Inferior parietal cortex (tissue), 1 donor: ENCODE measurements around the gene FOXQ1.
"Not testable (repeated sequence)": the region's sequence is repeated elsewhere in the genome, so short reads cannot be mapped to it uniquely, and the experiment has no call there.

Experiments used
- DNase-seq: peaks from one replicate; pipeline ENCODE4 v3.0.0-alpha.2; 2016; ENCODE audit errors: extremely low spot score

FOXQ1 gene

GRCh38 chr6:1290805-1291204 is 21.1 kb upstream of the FOXQ1 start:
- no peak for DNase-seq

- no peak for DNase-seq
Observed at GRCh38 chr6:1291381-1291780, 20.5 kb upstream of the FOXQ1 start.

- DNase-seq: no peak
Observed at GRCh38 chr6:1295420-1295819, 16.5 kb upstream of the FOXQ1 start.

GRCh38 chr6:1296079-1296478 is 15.8 kb upstream of the FOXQ1 start:
- no peak for DNase-seq

- no peak for DNase-seq
Observed at GRCh38 chr6:1296542-1296941, 15.4 kb upstream of the FOXQ1 start.

DNA sequence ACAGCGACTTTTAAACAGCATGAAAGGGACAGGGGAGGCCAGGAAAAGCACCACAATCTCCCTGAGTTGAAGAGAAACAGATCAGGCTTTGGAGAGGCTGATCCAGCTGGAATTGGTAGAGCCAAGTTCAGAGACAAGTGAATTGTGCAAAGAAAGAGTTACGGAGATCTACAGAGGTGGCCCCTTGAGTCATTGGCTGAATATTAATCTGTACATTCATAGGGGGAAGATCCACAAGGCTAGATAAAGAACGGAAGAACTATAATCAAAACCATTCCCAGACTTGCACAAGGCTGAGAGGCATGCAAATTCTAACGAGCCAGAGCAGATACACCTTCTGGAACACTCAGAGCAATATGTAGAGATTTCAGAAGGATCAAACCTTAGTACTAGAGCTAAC is 14.2 kb upstream of the FOXQ1 start:
- DNase-seq: no peak

- no peak for DNase-seq
Observed at GRCh38 chr6:1298768-1299167, 13.1 kb upstream of the FOXQ1 start.

DNA sequence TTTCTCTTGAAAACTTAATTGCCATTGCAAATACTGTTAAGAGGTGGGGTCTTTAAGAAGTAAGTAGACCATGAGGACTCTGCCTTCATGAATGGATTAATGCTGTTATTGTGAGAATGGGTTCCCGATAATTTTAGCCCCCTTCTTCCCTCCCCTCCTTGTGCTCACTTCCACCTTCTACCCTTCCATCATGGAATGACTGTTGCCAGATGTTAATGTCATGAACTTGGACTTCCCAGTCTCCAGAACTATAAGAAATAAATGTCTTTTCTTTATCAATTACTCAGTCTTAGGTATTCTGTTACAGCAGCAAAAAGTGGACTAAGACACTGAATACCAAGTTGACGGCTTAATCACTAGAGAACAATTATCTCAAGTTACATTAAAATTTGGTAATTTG is 5.8 kb upstream of the FOXQ1 start:
- DNase-seq: no peak

DNA sequence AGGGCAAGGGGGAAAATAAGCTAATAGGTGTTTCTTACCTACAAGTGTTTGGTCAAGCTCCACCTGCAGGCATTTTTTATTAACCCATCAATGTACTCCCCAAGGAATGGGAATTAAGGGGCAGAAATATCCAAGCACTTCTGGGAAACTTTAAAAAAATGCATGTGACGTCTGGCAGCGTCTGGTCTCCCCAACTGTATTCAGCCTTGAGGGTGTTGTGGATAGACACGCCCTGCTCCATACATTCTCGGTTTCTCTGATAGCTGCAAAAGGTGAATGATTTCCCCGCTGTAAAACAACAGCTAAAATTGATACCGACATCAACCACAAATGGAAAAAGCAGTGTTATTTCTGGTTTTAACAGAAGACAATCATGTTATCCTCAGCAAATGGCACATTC is 2.5 kb upstream of the FOXQ1 start:
- no peak for DNase-seq

DNA sequence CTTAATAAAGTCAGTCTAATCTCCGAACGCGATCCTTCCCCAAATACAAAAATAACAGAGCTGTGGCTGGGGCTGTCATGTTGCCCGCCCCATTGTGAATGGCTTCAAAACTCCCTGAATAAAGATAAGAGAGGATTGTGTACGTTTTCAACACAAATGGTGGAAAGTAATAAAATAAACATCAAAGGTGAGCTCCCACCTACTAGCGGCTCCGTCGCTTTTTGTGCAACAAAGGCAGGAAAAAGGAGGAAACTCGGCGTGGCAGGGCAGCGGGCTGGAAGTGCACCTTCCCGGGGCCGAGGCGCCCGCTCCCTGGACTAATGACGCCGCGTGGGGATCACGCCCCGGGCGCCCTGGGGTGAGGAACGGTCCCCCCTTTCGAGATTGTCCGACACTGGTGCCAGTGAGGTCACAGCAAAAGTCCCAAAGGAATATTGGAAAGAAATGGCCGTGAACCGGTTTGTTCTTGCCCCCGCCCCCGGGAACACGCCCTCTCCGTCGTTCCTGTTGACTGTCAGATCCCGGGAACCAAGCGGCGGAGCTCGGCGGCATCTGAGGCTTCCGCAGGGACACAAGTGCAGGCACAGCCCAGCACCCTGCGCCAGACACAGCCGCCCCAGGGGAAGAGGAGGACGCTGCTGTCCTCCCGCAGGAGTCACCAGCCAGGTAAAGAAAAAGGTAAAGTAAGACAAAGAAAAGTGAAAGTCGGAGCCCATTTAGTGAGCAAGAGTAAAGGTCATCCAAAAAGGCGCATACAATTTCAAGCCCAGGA is 1.1 kb upstream of the FOXQ1 start:
- no peak for DNase-seq

- no peak for DNase-seq
Observed at GRCh38 chr6:1312203-1312472, 240 bp downstream of the FOXQ1 start.

- DNase-seq: no peak
Observed at GRCh38 chr6:1312473-1313367, 822 bp downstream of the FOXQ1 start.

DNA sequence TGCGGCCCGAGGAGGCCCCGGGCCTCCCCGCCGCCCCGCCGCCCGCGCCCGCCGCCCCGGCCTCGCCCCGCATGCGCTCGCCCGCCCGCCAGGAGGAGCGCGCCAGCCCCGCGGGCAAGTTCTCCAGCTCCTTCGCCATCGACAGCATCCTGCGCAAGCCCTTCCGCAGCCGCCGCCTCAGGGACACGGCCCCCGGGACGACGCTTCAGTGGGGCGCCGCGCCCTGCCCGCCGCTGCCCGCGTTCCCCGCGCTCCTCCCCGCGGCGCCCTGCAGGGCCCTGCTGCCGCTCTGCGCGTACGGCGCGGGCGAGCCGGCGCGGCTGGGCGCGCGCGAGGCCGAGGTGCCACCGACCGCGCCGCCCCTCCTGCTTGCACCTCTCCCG is 1.5 kb downstream of the FOXQ1 start:
- DNase-seq: no peak

GRCh38 chr6:1313767-1314503 is 2.0 kb downstream of the FOXQ1 start:
- DNase-seq: no peak

- DNase-seq: no peak
Observed at GRCh38 chr6:1314617-1315016, 2.7 kb downstream of the FOXQ1 start.

DNA sequence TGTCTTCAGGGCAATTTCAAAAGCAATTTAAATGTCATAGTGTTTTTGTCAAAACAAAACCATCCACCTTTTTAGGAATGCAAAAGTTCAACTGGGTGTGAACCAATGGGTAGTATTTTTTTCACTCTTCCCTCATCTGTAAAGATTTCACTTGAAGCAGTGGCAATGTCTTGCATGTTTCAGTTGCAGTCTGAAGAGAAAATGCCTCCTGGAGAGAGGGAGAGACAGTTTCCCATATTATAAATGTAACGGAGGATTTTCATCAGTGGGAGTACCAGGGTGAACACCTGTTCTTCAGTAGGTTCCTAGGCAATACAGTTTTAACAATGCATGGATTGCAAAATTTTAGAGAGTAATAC is 3.3 kb downstream of the FOXQ1 start:
- DNase-seq: no peak

DNA sequence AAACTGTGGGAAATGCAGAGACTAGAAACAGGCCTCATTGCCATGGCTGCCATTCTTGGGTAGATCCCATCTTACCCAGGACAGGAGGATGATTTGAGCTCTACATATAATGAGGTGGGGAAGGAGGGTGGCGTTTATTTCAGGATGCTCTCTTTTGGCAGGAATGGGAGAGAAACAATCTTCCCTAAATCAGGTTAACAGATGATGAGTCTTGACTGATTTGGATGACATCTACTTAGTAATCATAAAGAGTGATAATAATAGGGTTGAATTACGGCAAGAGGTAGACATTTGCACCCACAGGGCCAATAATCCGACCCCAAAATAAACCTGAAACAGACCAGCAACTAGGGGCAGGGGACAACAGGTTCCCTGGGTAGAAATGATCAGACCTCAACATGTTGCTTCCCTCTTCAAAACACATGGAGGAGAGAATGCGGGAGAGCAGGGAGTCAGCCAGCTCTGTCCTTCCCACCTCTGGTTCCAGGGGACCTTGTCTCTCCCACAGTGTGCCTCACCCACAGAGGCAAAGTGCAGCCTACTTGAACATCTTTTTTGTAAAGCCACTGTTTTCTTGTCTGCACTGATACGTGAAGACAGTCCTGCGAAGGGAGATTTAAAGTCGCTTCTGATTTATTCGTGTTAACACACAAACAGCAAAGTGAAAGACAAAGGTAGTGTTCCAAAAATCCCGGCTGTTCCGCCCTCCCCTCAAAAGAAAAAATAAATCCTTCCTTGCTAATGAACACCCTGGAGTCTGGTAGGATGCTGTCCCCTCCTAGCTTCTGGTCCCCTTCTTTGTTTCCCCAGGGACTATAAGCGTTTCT is 3.9 kb downstream of the FOXQ1 start:
- DNase-seq: no peak

DNA sequence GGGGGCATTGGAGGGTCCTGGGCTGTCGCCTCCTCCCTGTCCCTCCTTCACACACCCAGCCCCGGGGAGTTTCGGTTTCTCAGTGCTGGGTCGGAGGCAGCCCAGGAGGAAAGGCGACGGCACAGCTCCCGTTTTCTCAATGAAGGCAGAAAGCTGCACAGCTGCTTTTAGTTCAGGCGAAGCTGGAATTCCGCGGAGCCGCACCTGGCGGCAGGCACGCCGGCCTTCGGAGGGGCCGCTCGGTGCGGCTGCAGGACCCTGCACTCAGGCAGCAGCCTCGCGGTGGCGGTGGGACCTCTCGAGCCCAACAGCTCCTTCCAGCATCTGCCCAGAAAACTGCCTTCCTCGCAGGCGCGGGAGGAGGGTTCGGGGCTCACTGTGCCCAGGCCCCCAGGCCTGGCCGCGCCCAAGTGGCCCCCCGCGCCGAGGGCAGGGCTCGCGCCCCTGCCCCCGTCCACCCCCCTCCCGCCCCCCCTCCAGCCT is 4.6 kb downstream of the FOXQ1 start:
- no peak for DNase-seq

- DNase-seq: no peak
Observed at GRCh38 chr6:1317302-1317815, 5.5 kb downstream of the FOXQ1 start.

- no peak for DNase-seq
Observed at GRCh38 chr6:1318036-1318435, 6.1 kb downstream of the FOXQ1 start.

- DNase-seq: not testable (repeated sequence)
Observed at GRCh38 chr6:1318584-1318983, 6.7 kb downstream of the FOXQ1 start.

DNA sequence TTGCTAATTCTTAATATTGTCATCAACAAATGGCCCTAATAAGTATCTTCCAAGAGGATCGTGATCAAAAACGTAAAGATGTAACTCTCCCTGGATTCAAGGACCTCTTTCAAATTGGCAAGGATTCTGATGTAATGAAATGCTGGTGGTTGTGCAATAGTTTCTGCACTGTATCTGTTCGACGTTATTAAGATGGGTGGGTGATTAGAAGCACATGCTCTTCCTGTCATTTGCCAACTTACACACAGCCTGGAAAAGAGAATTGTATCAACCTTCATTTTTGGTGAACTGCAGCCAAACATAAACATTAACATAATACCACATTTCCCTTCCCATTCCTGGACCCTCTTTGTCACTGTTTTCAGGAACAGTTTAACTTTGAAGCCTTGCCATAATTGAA is 9.8 kb downstream of the FOXQ1 start:
- DNase-seq: no peak
